Suppressor macrophage treated with lipopolysaccharide for 1 hour (primary cell): Measurements from ENCODE around the gene MYO5B.
A peak's percentile ranks its signal among the peaks of the same experiment; 100 is the strongest.
"Not testable (repeated sequence)": the region's sequence is repeated elsewhere in the genome, so short reads cannot be mapped to it uniquely, and the experiment has no call there.

Experiments used
- DNase-seq, 3 donors: peaks; one replicate each; pipeline ENCODE4 v3.0.0-alpha.2; 2020 to 2022

MYO5B gene

GRCh38 chr18:49910986-49911385 is 284.0 kb downstream of the MYO5B start:
- DNase-seq, result no peak

- no peak for DNase-seq
Observed at GRCh38 chr18:49910019-49910418, 284.9 kb downstream of the MYO5B start.

- DNase-seq, result no peak
Observed at GRCh38 chr18:49907346-49907929, 287.5 kb downstream of the MYO5B start.

- no peak for DNase-seq
Observed at GRCh38 chr18:49905771-49906170, 289.2 kb downstream of the MYO5B start.

- DNase-seq, result no peak
Observed at GRCh38 chr18:49904871-49905555, 289.9 kb downstream of the MYO5B start.

GRCh38 chr18:49901862-49902340 is 293.0 kb downstream of the MYO5B start:
- DNase-seq, result no peak

GRCh38 chr18:49899657-49900330 is 295.2 kb downstream of the MYO5B start:
- no peak for DNase-seq

GRCh38 chr18:49898421-49898820 is 296.5 kb downstream of the MYO5B start:
- DNase-seq, result peak; percentile 59 to 78 (median 71)

- DNase-seq, result no peak
Observed at GRCh38 chr18:49894517-49895226, 300.3 kb downstream of the MYO5B start.

GRCh38 chr18:49893036-49893435 is 301.9 kb downstream of the MYO5B start:
- DNase-seq, result no peak

- no peak for DNase-seq
Observed at GRCh38 chr18:49892148-49892924, 302.6 kb downstream of the MYO5B start.

GRCh38 chr18:49890041-49890440 is 304.9 kb downstream of the MYO5B start:
- DNase-seq, result no peak

- not testable (repeated sequence) for DNase-seq
Observed at GRCh38 chr18:49889552-49889951, 305.4 kb downstream of the MYO5B start.

- no peak for DNase-seq
Observed at GRCh38 chr18:49886891-49887764, 307.8 kb downstream of the MYO5B start.

- no peak for DNase-seq
Observed at GRCh38 chr18:49884959-49885358, 310.0 kb downstream of the MYO5B start.

GRCh38 chr18:49884465-49884864 is 310.5 kb downstream of the MYO5B start:
- no peak for DNase-seq

- no peak for DNase-seq
Observed at GRCh38 chr18:49880661-49881060, 314.3 kb downstream of the MYO5B start.

- no peak for DNase-seq
Observed at GRCh38 chr18:49879271-49879580, 315.7 kb downstream of the MYO5B start.

- DNase-seq, result no peak
Observed at GRCh38 chr18:49878567-49879270, 316.2 kb downstream of the MYO5B start.

GRCh38 chr18:49878015-49878414 is 316.9 kb downstream of the MYO5B start:
- no peak for DNase-seq

- DNase-seq, result no peak
Observed at GRCh38 chr18:49876536-49876935, 318.4 kb downstream of the MYO5B start.
